Muscle of back (tissue), 11 donors: ENCODE data around the gene GAL. TPM values are rescaled to one million over a fixed set of nuclear protein-coding genes. Genes with fewer than 3 reads are reported as not detected.

Source experiments
- DNase-seq, 3 donors: peaks; one replicate each; pipeline versions ENCODE4 v3.0.0 to v3.0.0-alpha.2; 2013
- polyA plus RNA-seq, 10 donors: library from polyadenylated mRNA; unstranded; fragments of 120-200 nt; gene quantifications; one replicate each; pipeline ENCODE4 v1.2.1, GENCODE V29; 2013; ENCODE audit not compliant: insufficient read length in 10 of 10

The GAL gene
- polyA plus RNA-seq, 10 donors: 0.36 to 1.3 (median 0.51) TPM; not detected in 3

- DNase-seq: no peak
Observed at GRCh38 chr11:68704887-68705286, 20.5 kb downstream of the GAL start.

- DNase-seq: no peak
Observed at GRCh38 chr11:68707527-68707926, 23.2 kb downstream of the GAL start.

GRCh38 chr11:68709062-68709461 is 24.7 kb downstream of the GAL start:
- DNase-seq: no peak

GRCh38 chr11:68710409-68710808 is 26.1 kb downstream of the GAL start:
- no peak for DNase-seq

- DNase-seq: no peak
Observed at GRCh38 chr11:68711114-68711513, 26.8 kb downstream of the GAL start.

GRCh38 chr11:68714060-68714856 is 29.9 kb downstream of the GAL start:
- DNase-seq: no peak

GRCh38 chr11:68715456-68716122 is 31.2 kb downstream of the GAL start:
- no peak for DNase-seq

- DNase-seq: no peak
Observed at GRCh38 chr11:68721075-68721474, 36.7 kb downstream of the GAL start.

GRCh38 chr11:68722143-68722542 is 37.8 kb downstream of the GAL start:
- DNase-seq: no peak

GRCh38 chr11:68724293-68724692 is 39.9 kb downstream of the GAL start:
- DNase-seq: no peak

GRCh38 chr11:68727783-68728182 is 43.4 kb downstream of the GAL start:
- no peak for DNase-seq

GRCh38 chr11:68734111-68734510 is 49.8 kb downstream of the GAL start:
- no peak for DNase-seq

GRCh38 chr11:68735125-68735524 is 50.8 kb downstream of the GAL start:
- DNase-seq: no peak

GRCh38 chr11:68735646-68736045 is 51.3 kb downstream of the GAL start:
- DNase-seq: no peak

Other genes with a start within 250 kb of the GAL start
- 10 to 100 TPM; 42.0 to 75.3 (median 56.0) TPM for gene PPP6R3, start 223.8 kb upstream of the GAL start, polyA plus RNA-seq
- gene TESMIN, start 67.0 kb downstream of the GAL start, polyA plus RNA-seq: 1 to 10 TPM in 2 of 10 donors, under 1 TPM in 8; 0.27 to 1.7 (median 0.56) TPM
- gene CPT1A, start 157.4 kb downstream of the GAL start, polyA plus RNA-seq: 10 to 100 TPM; 10.1 to 13.7 (median 11.8) TPM
- 10 to 100 TPM; 36.1 to 57.3 (median 47.5) TPM for gene MRPL21, start 219.3 kb downstream of the GAL start, polyA plus RNA-seq
- 10 to 100 TPM; 10.5 to 18.1 (median 11.8) TPM for gene IGHMBP2, start 219.3 kb downstream of the GAL start, polyA plus RNA-seq